Omental fat pad (tissue), 4 donors: ENCODE measurements around the gene RREB1. TPM values are rescaled to one million over a fixed set of nuclear protein-coding genes. Genes with fewer than 3 reads are reported as not detected.

Experiments used
- ATAC-seq: fragments of 150-250 bp; one replicate; pipeline ENCODE4 v1.9.1; 2016; ENCODE audit warnings: mild to moderate bottlenecking, moderate library complexity; ENCODE audit not compliant: low FRiP score
- DNase-seq: peaks from one replicate; pipeline ENCODE4 v3.0.0-alpha.2; 2019; ENCODE audit warnings: low spot score
- CTCF ChIP-seq, 3 donors: fragments of 450-650 bp; IDR thresholded peaks; one replicate each; pipeline ENCODE4 v1.5.1; 2016 to 2017; ENCODE audit warnings: antibody characterized with exemption in 3 of 3, mild to moderate bottlenecking in 3 of 3, moderate library complexity in 2 of 3
- total RNA-seq, 4 donors: library from RNA; depleted of rRNA; stranded (reverse); fragments of >200 nt; gene quantifications; one replicate each; pipeline ENCODE4 v1.1.0, GENCODE V29; 2016

RREB1 gene
- total RNA-seq, 4 donors from 2014 or later = 24.9 to 48.1 (median 40.6) TPM

DNA sequence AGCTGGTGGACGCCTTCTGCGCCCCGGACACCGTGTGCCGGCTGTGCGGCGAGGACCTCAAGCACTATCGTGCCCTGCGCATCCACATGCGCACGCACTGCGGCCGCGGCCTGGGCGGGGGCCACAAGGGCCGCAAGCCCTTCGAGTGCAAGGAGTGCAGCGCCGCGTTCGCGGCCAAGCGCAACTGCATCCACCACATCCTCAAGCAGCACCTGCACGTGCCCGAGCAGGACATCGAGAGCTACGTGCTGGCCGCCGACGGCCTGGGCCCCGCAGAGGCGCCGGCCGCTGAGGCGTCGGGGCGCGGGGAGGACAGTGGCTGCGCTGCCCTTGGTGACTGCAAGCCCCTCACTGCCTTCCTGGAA is 122.5 kb downstream of the RREB1 start:
- DNase-seq (no peak), ATAC-seq (no peak)
- no peak for TF ChIP-seq CTCF (IDR thresholded peaks at IDR 0.05)

DNA sequence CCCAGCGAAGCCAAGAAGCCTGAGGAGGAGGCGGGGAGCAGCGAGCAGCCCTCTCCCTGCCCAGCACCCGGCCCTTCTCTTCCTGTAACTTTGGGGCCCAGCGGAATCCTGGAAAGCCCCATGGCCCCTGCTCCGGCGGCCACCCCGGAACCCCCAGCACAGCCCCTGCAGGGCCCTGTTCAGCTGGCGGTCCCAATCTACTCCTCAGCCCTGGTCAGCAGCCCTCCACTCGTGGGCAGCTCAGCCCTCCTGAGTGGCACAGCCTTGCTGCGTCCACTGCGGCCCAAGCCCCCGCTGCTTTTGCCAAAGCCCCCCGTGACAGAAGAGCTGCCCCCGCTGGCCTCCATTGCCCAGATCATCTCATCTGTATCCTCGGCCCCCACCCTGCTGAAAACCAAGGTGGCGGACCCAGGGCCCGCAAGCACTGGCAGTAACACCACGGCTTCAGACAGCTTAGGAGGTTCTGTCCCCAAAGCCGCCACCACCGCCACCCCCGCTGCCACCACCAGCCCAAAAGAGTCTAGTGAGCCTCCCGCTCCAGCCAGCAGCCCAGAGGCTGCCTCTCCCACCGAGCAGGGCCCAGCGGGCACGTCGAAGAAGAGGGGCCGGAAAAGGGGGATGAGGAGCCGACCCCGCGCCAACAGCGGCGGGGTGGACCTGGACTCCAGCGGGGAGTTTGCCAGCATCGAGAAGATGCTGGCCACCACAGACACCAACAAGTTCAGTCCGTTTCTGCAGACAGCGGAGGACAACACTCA is 123.4 kb downstream of the RREB1 start:
- DNase-seq = no peak
- TF ChIP-seq CTCF (IDR thresholded peaks at IDR 0.05) = no peak
- no peak for ATAC-seq

DNA sequence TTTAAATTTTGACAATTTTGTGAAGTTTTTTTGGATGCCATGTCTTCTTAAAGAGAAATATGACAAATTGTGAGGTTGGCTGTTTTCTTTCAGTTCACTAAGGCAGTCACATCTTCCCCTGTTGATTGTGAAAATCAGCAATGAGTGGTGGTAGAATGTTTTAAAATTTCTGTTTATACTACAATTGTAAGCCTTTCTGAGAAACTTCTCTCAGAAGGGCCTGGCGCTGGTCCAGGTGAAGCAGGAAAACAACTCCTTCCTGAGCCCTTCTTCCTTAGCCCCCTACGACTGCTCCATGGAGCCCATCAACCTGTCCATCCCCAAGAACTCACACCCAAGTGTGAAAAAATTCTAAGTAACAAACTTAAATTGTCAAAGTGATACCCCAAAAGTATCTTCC is 124.6 kb downstream of the RREB1 start:
- no peak for TF ChIP-seq CTCF (IDR thresholded peaks at IDR 0.05)
- no peak for DNase-seq
- ATAC-seq = no peak

DNA sequence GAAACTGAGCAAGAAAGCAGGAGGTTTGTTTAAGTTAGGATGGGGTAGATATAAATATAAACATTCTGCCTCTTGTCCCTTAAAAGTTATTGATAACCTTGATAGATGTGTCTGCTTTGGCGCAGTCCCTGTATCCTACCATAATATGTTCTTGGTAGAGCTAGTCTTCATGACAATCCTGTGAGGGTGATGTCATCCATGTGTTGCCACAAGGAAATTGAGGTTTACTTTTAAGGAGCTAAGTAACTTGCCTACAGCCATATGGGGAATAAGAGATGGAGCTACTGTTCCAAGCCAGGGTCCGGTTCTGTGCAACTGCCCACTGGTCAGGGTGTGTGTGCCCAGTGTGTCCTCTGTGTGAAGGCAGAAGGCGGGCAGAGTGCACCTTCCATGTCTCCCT is 126.8 kb downstream of the RREB1 start:
- no peak for TF ChIP-seq CTCF (IDR thresholded peaks at IDR 0.05)
- DNase-seq (no peak), ATAC-seq (no peak)

- no peak for TF ChIP-seq CTCF (IDR thresholded peaks at IDR 0.05)
- DNase-seq (no peak), ATAC-seq (peak; percentile 24)
Measured at GRCh38 chr6:7235712-7236305, 128.0 kb downstream of the RREB1 start.

DNA sequence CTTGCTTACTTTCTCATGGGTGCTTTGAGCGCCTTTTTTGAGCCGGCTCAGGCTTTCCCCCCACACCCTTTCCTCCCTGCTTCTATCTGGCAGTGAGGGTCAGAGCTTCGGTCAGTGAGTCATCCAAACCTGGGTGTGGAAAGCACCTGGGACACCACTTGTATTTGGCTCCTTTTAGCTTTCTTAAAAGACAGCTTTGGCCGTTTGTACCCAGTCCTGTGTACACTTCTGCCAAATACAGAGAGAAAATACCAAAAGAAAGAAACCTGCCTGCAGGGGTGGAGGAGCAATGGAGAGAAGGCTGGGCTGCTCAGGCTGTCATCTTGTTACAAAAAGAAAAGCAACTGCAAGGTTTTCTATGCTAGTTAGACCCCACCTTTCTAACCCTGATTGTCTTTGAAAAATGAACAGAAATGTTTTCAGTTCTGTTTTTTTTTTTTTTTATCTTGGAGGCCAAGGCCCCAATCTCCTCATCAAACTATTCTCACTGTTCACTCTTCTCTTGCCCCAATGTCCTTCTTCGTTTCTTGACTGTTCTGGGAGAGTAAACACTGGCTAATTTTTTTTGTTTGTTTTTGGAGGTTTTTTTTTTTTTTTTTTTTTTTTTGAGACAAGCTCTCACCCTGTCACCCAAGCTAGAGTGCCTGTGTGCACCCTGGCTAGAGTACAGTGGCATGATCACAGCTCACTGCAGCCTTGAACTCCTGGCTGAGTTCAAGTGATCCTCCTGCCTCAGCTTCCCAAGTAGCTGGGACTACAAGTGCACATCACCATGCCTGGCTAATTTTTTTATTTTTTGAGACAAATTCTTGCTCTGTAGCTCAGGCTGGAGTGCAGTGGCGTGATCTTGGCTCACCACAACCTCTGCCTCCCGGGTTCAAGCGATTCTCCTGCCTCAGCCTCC is 128.8 kb downstream of the RREB1 start:
- peak; percentile 70 for ATAC-seq
- no peak for DNase-seq
- TF ChIP-seq CTCF (IDR thresholded peaks at IDR 0.05) = no peak
